GM21526 (cell line): ENCODE data around the gene IL37.
"Not testable (repeated sequence)": the region's sequence is repeated elsewhere in the genome, so short reads cannot be mapped to it uniquely, and the experiment has no call there.

ENCODE experiments used
- ATAC-seq: cut with Tn5 transposase; IDR thresholded peaks from one replicate; pipeline ENCODE4 v1.9.1; 2021; ENCODE audit warnings: moderate library complexity; ENCODE audit not compliant: unreplicated experiment, low FRiP score

Gene IL37

GRCh38 chr2:112887964-112888749 lies 22.8 kb upstream of the IL37 start:
- no peak for ATAC-seq

- no peak for ATAC-seq
Measured at GRCh38 chr2:112889976-112890375, 21.0 kb upstream of the IL37 start.

- no peak for ATAC-seq
Measured at GRCh38 chr2:112891385-112891831, 19.6 kb upstream of the IL37 start.

- ATAC-seq, result no peak
Measured at GRCh38 chr2:112893752-112894151, 17.2 kb upstream of the IL37 start.

- ATAC-seq, result no peak
Measured at GRCh38 chr2:112896909-112897623, 13.9 kb upstream of the IL37 start.

GRCh38 chr2:112897624-112897978 lies 13.4 kb upstream of the IL37 start:
- no peak for ATAC-seq

- not testable (repeated sequence) for ATAC-seq
Measured at GRCh38 chr2:112901431-112902065, 9.4 kb upstream of the IL37 start.

GRCh38 chr2:112902816-112903215 lies 8.1 kb upstream of the IL37 start:
- ATAC-seq, result no peak

GRCh38 chr2:112904883-112905282 lies 6.1 kb upstream of the IL37 start:
- no peak for ATAC-seq

- ATAC-seq, result no peak
Measured at GRCh38 chr2:112906276-112906675, 4.7 kb upstream of the IL37 start.

GRCh38 chr2:112907001-112907949 lies 3.7 kb upstream of the IL37 start:
- no peak for ATAC-seq

GRCh38 chr2:112908559-112908958 lies 2.4 kb upstream of the IL37 start:
- not testable (repeated sequence) for ATAC-seq

- ATAC-seq, result no peak
Measured at GRCh38 chr2:112910219-112910618, 746 bp upstream of the IL37 start.

GRCh38 chr2:112912403-112912802 lies 1.4 kb downstream of the IL37 start:
- ATAC-seq, result no peak

- ATAC-seq, result no peak
Measured at GRCh38 chr2:112915300-112916144, 4.6 kb downstream of the IL37 start.

- no peak for ATAC-seq
Measured at GRCh38 chr2:112916145-112916571, 5.2 kb downstream of the IL37 start.

- no peak for ATAC-seq
Measured at GRCh38 chr2:112916625-112917247, 5.8 kb downstream of the IL37 start.

- no peak for ATAC-seq
Measured at GRCh38 chr2:112917856-112918255, 6.9 kb downstream of the IL37 start.

GRCh38 chr2:112918256-112918655 lies 7.3 kb downstream of the IL37 start:
- ATAC-seq, result no peak
